GM10266 (cell line): ENCODE results near the gene LGR6.

Experiments used
- DNase-seq: peaks from one replicate; pipeline ENCODE4 v3.0.0; 2012; ENCODE audit errors: extremely low spot score
- TF ChIP-seq, protein P1 (sequence below): IDR thresholded peaks from 2 replicates; pipeline ENCODE4 v1.5.1; 2012; ENCODE audit warnings: mild to moderate bottlenecking, low read depth; ENCODE audit not compliant: control insufficient read depth, insufficient read depth; ENCODE audit errors: missing control alignments

LGR6 gene

DNA sequence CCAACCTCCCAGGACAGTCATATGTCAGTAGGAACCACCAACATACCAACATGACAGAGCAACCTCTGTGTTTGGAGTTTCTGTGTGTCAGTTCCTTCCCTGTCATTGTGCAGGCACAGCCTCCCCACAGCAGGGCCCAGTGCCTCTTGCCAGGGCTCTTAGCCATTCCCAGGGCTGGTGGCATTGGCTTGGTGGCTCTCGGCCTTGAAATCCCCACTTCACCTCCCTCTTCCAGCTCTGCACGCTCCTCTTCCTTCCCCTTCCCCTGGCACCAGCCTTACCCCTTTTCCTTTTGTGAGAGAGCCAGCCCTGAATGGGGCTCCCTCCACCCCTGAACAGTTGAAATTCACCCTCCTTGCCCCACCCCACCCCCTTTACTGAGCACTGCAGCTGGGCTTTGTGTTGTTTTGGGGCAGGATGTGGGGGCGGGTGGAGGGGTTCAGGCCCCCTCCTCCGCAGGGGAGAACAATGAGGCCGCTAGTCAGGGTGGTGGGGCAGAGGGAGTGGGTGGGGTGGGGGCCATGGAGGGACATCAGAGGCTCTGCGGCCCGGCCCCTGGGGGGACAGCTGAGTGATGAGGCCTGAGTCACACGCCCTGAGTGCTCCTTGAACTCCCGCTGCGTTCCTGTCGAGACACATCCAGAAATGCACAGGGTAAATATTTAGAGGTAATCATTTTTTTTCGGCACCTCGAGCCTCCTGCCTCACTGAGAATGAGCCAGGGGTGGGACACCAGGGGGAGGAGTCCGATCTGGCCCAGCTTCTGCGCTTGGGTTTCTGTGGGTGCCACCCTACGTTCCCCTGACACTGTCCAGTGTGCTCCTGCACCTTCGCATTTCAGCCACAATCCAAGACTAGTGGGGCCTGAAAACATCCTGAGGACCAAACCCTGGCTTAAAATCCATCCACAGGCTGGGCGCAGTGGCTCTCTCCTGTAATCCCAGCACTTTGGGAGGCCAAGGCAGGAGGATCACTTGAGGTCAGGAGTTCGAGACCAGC, 28.6 kb downstream of the LGR6 start:
- DNase-seq, result no peak
- TF ChIP-seq, protein P1, sequence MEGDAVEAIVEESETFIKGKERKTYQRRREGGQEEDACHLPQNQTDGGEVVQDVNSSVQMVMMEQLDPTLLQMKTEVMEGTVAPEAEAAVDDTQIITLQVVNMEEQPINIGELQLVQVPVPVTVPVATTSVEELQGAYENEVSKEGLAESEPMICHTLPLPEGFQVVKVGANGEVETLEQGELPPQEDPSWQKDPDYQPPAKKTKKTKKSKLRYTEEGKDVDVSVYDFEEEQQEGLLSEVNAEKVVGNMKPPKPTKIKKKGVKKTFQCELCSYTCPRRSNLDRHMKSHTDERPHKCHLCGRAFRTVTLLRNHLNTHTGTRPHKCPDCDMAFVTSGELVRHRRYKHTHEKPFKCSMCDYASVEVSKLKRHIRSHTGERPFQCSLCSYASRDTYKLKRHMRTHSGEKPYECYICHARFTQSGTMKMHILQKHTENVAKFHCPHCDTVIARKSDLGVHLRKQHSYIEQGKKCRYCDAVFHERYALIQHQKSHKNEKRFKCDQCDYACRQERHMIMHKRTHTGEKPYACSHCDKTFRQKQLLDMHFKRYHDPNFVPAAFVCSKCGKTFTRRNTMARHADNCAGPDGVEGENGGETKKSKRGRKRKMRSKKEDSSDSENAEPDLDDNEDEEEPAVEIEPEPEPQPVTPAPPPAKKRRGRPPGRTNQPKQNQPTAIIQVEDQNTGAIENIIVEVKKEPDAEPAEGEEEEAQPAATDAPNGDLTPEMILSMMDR, result no peak

DNA sequence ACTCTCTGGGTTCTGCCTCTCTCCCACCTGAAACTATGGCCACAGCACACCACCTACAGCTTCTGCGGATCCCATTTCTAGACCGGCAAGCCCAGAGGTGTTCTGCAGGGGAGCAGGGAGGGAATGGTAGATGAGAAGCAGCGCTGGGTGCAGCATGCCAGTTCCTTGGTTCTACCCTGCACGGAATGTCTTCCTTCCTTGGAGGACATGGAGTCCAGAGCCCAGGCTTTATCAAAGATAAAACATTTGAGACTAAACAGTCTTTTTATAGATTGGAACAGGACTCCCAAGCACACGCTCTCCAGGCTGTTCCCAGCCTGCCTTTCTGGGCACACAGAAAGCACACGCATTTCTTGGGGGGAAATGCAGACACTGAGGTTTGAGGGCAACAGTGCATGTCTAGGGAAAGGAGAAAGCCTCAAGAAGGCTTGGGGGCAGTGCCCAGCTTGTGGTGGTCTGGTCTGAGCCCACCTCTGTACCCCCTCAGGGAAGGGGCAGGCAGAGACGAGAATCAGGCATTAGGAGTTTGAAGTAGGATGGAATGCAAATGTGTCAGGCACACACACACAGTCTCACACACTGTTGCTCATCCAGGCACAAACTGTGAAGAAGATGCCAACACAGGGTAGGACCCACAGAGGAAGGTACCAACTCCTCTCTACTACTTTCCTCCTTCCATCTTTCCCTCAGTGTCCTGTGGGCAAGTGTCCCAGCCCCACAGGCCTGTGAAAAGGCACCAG, 29.7 kb downstream of the LGR6 start:
- TF ChIP-seq, protein P1, result no peak
- DNase-seq, result no peak

GRCh38 chr1:202224453-202224852, 30.9 kb downstream of the LGR6 start:
- no peak for DNase-seq
- TF ChIP-seq, protein P1, result no peak

- TF ChIP-seq, protein P1, result no peak
- no peak for DNase-seq
Measured at GRCh38 chr1:202225131-202225530, 31.5 kb downstream of the LGR6 start.

DNA sequence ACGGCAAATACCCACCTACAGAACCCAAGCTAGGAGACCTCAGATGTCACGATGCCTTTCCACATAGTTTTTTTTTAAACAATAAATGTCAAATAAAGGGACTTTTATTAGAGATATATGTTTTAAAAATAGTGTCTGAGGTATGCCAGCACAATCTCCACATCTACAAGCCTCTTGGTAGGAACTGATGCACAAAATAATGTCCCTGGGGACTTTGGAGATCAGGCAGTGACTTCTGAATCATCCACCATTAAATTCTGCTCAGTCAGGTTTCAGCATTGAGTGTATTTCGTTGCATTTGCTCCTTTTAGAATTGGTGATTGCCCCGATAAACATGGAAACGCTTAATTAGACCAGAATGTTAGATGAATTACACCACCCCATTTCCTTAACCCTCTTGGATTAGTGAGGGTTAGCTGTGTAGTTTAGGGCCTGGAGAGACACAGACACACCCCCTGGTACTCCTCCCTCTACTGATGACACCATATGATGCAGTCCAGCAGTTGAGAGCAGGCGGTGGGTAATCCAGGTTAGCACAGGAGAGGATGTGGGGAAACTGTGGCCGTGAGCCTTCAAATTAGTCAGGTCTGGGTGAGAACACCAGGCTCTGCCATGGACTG, 33.6 kb downstream of the LGR6 start:
- no peak for DNase-seq
- TF ChIP-seq, protein P1, result no peak

GRCh38 chr1:202227997-202228401, 34.4 kb downstream of the LGR6 start:
- DNase-seq, result no peak
- TF ChIP-seq, protein P1, result no peak
